ENCODE measurements around the gene PAPSS2. TPM values are rescaled to one million over a fixed set of nuclear protein-coding genes. Genes with fewer than 3 reads are reported as not detected.
A peak's percentile ranks its signal among the peaks of the same experiment; 100 is the strongest.

The PAPSS2 gene
- total RNA-seq, 8 experiments from 2014 or later: 0.75 to 60.6 (median 7.3) TPM

GRCh38 chr10:87702973-87703294 lies 43.3 kb downstream of the PAPSS2 start:
- 80 to 100% methylated on average over 2 of the region's 4 CpGs; no CpG with 5 or more reads in 8 of the 10 experiments for WGBS, 10 experiments
- no peak for ATAC-seq (replicated peaks in 6 of 8)
- Histone ChIP-seq H3K4me3 (no peak overlapping the region), H3K27ac (no peak overlapping the region), H3K4me1 (replicated peaks in 1 of 2) (no peaks in the 10 kb centered on the region)
- in situ Hi-C loops (cut with MboI; ENCODE audit: low pct_unique_long_range_greater_than_20kb in 2 of 9, low sequenced_read_pairs in 9 of 9, unreplicated experiment in 9 of 9): no loop called here

- 44 to 100% (median 83%) methylated on average over 1 of the region's 1 CpG; no CpG with 5 or more reads in 5 of the 10 experiments for WGBS, 10 experiments
- in situ Hi-C loops (cut with MboI; ENCODE audit: low pct_unique_long_range_greater_than_20kb in 2 of 9, low sequenced_read_pairs in 9 of 9, unreplicated experiment in 9 of 9): no loop called here
- ATAC-seq (replicated peaks in 6 of 8): no peak
Observed at GRCh38 chr10:87703771-87704170, 44.1 kb downstream of the PAPSS2 start.

GRCh38 chr10:87705339-87705738 lies 45.7 kb downstream of the PAPSS2 start:
- Histone ChIP-seq H3K4me3 (no peak overlapping the region), H3K27ac (no peak overlapping the region), H3K4me1 (replicated peaks in 1 of 2) (no peaks in the 10 kb centered on the region)
- ATAC-seq (replicated peaks in 6 of 8): peak in 2 of 8 experiments; percentile 21 to 59
- in situ Hi-C loops (cut with MboI; ENCODE audit: low pct_unique_long_range_greater_than_20kb in 2 of 9, low sequenced_read_pairs in 9 of 9, unreplicated experiment in 9 of 9): no loop called here

More at GRCh38 chr10:87703771-87704170, 44.1 kb downstream of the PAPSS2 start:
- no peak overlapping the region for H3K4me3 ChIP-seq
- H3K4me1 ChIP-seq (replicated peaks in 1 of 2): no peaks in the 10 kb centered on the region
- no peak overlapping the region for H3K27ac ChIP-seq

- Histone ChIP-seq H3K27ac (no peak overlapping the region), H3K4me1 (replicated peaks in 1 of 2) (no peaks in the 10 kb centered on the region), H3K4me3 (no peak overlapping the region)
- 63 to 100% (median 90%) methylated on average over 2 to 3 of the region's 4 CpGs; no CpG with 5 or more reads in 5 of the 10 experiments for WGBS, 10 experiments
- in situ Hi-C loops (cut with MboI; ENCODE audit: low pct_unique_long_range_greater_than_20kb in 2 of 9, low sequenced_read_pairs in 9 of 9, unreplicated experiment in 9 of 9): no loop called here
- no peak for ATAC-seq (replicated peaks in 6 of 8)
Observed at GRCh38 chr10:87706731-87707130, 47.1 kb downstream of the PAPSS2 start.

DNA sequence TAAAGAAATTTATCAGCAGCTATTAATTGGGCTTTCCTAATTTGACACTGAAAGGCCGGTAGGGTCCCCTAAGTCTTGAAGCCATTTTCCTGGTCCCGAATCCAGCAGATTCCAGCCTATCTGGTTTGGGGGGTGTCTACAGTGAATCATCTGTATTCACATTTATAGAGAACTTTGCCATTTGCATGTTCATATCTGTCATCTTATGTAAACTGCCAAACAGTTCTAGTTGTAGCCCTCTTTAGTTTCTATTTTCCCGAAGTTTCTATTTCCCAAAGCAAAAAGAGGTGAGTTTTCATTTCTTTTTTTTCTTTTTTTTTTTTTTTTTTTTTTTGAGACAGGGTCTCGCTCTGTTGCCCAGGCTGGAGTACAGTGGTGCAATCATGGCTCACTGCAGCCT lies 47.6 kb downstream of the PAPSS2 start:
- Histone ChIP-seq H3K4me3 (no peak overlapping the region), H3K4me1 (replicated peaks in 1 of 2) (no peaks in the 10 kb centered on the region), H3K27ac (no peak overlapping the region)
- WGBS, 10 experiments: 73 to 97% (median 93%) methylated on average over 2 to 4 of the region's 4 CpGs; no CpG with 5 or more reads in 1 of the 10 experiments
- ATAC-seq (replicated peaks in 6 of 8): no peak
- in situ Hi-C loops (cut with MboI; ENCODE audit: low pct_unique_long_range_greater_than_20kb in 2 of 9, low sequenced_read_pairs in 9 of 9, unreplicated experiment in 9 of 9): no loop called here

DNA sequence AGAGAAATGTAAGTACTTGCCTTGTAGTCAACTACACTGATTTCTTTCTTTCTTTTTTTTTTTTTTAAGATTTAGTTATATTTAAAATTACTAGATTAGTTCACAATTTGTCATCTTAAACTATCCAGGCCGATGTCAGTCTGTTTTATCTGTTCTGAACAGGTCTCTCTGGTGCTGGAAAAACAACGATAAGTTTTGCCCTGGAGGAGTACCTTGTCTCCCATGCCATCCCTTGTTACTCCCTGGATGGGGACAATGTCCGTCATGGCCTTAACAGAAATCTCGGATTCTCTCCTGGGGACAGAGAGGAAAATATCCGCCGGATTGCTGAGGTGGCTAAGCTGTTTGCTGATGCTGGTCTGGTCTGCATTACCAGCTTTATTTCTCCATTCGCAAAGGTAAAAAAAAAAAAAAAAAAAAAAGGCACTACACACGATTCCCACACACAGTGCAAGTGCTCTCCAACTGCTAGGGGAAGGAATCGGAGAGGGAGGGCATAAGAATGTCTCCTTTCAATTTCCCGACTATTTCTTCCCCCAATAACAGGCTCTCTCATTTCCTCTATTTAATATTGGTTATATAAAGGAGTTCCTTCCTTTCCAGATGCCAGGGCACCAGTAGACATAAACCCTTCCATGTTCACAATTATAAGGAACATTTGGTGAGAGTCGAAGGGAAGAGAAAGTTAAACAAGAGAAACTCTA lies 53.4 kb downstream of the PAPSS2 start:
- 71 to 100% (median 87%) methylated on average over 2 to 10 of the region's 11 CpGs for WGBS, 10 experiments
- no peak overlapping the region for H3K27ac ChIP-seq
- H3K4me1 ChIP-seq (replicated peaks in 1 of 2): peaks cover 0 to 3% of the 10 kb centered on the region in 2 donors
- H3K4me3 ChIP-seq: no peak overlapping the region
- in situ Hi-C loops (cut with MboI; ENCODE audit: low pct_unique_long_range_greater_than_20kb in 2 of 9, low sequenced_read_pairs in 9 of 9, unreplicated experiment in 9 of 9): no loop called here
- no peak for ATAC-seq (replicated peaks in 6 of 8)

- Histone ChIP-seq H3K27ac (no peak overlapping the region), H3K4me3 (no peak overlapping the region), H3K4me1 (replicated peaks in 1 of 2) (peaks cover 0 to 3% of the 10 kb centered on the region in 2 donors)
- no peak for ATAC-seq (replicated peaks in 6 of 8)
- 24 to 100% (median 52%) methylated on average over 1 to 3 of the region's 3 CpGs for WGBS, 10 experiments
- in situ Hi-C loops (cut with MboI; ENCODE audit: low pct_unique_long_range_greater_than_20kb in 2 of 9, low sequenced_read_pairs in 9 of 9, unreplicated experiment in 9 of 9): no loop called here
Observed at GRCh38 chr10:87713707-87714106, 54.0 kb downstream of the PAPSS2 start.

- peak in 2 of 8 experiments; percentile 21 to 72 for ATAC-seq (replicated peaks in 6 of 8)
- H3K27ac ChIP-seq: no peak overlapping the region
- H3K4me1 ChIP-seq (replicated peaks in 1 of 2): peaks cover 0 to 3% of the 10 kb centered on the region in 2 donors
- in situ Hi-C loops (cut with MboI; ENCODE audit: low pct_unique_long_range_greater_than_20kb in 2 of 9, low sequenced_read_pairs in 9 of 9, unreplicated experiment in 9 of 9): no loop called here
- 88 to 100% (median 92%) methylated on average over 1 to 3 of the region's 3 CpGs; no CpG with 5 or more reads in 2 of the 10 experiments for whole genome bisulfite sequencing, 10 experiments
- no peak overlapping the region for H3K4me3 ChIP-seq
Observed at GRCh38 chr10:87715552-87716347, 56.1 kb downstream of the PAPSS2 start.

GRCh38 chr10:87716348-87716670 lies 56.6 kb downstream of the PAPSS2 start:
- H3K4me3 ChIP-seq: no peak overlapping the region
- ATAC-seq (replicated peaks in 6 of 8): no peak
- no peak overlapping the region for H3K27ac ChIP-seq
- peaks cover 0 to 3% of the 10 kb centered on the region in 2 donors for H3K4me1 ChIP-seq (replicated peaks in 1 of 2)
- WGBS, 10 experiments: 66 to 100% (median 88%) methylated on average over 1 to 4 of the region's 4 CpGs; no CpG with 5 or more reads in 2 of the 10 experiments
- in situ Hi-C loops (cut with MboI; ENCODE audit: low pct_unique_long_range_greater_than_20kb in 2 of 9, low sequenced_read_pairs in 9 of 9, unreplicated experiment in 9 of 9): no loop called here

- 89 to 100% (median 95%) methylated on average over 1 of the region's 1 CpG; no CpG with 5 or more reads in 6 of the 10 experiments for WGBS, 10 experiments
- in situ Hi-C loops (cut with MboI; ENCODE audit: low pct_unique_long_range_greater_than_20kb in 2 of 9, low sequenced_read_pairs in 9 of 9, unreplicated experiment in 9 of 9): no loop called here
- H3K27ac ChIP-seq: no peak overlapping the region
- H3K4me1 ChIP-seq (replicated peaks in 1 of 2): no peaks in the 10 kb centered on the region
- no peak for ATAC-seq (replicated peaks in 6 of 8)
- H3K4me3 ChIP-seq: no peak overlapping the region
Observed at GRCh38 chr10:87720665-87721064, 61.0 kb downstream of the PAPSS2 start.

- in situ Hi-C loops (cut with MboI; ENCODE audit: low pct_unique_long_range_greater_than_20kb in 2 of 9, low sequenced_read_pairs in 9 of 9, unreplicated experiment in 9 of 9): no loop called here
- Histone ChIP-seq H3K27ac (no peak overlapping the region), H3K4me1 (replicated peaks in 1 of 2) (no peaks in the 10 kb centered on the region), H3K4me3 (no peak overlapping the region)
- no peak for ATAC-seq (replicated peaks in 6 of 8)
- 60 to 100% (median 94%) methylated on average over 1 to 2 of the region's 2 CpGs for WGBS, 10 experiments
Observed at GRCh38 chr10:87721781-87722180, 62.1 kb downstream of the PAPSS2 start.

GRCh38 chr10:87722716-87723115 lies 63.0 kb downstream of the PAPSS2 start:
- ATAC-seq (replicated peaks in 6 of 8): no peak
- no peak overlapping the region for H3K27ac ChIP-seq
- H3K4me3 ChIP-seq: no peak overlapping the region
- WGBS, 10 experiments: 20 to 100% (median 79%) methylated on average over 1 to 4 of the region's 4 CpGs
- in situ Hi-C loops (cut with MboI; ENCODE audit: low pct_unique_long_range_greater_than_20kb in 2 of 9, low sequenced_read_pairs in 9 of 9, unreplicated experiment in 9 of 9): no loop called here
- H3K4me1 ChIP-seq (replicated peaks in 1 of 2): no peaks in the 10 kb centered on the region

GRCh38 chr10:87723500-87723899 lies 63.8 kb downstream of the PAPSS2 start:
- ATAC-seq (replicated peaks in 6 of 8): no peak
- WGBS, 10 experiments: 39 to 90% (median 82%) methylated on average over 2 to 6 of the region's 6 CpGs; no CpG with 5 or more reads in 1 of the 10 experiments
- Histone ChIP-seq H3K4me3 (no peak overlapping the region), H3K4me1 (replicated peaks in 1 of 2) (no peaks in the 10 kb centered on the region), H3K27ac (no peak overlapping the region)
- in situ Hi-C loops (cut with MboI; ENCODE audit: low pct_unique_long_range_greater_than_20kb in 2 of 9, low sequenced_read_pairs in 9 of 9, unreplicated experiment in 9 of 9): no loop called here
